Karpas-422 (cell line): ENCODE results near the gene CDC42EP4. TPM values are rescaled to one million over a fixed set of nuclear protein-coding genes. Genes with fewer than 3 reads are reported as not detected.

ENCODE experiments used
- DNase-seq: peaks from one replicate; pipeline ENCODE4 v3.0.0-alpha.2; 2015
- H2AFZ ChIP-seq: fragments of 200-600 bp; sonication (generic); 2 replicates; pipeline ENCODE4 v1.6.1; 2014; ENCODE audit warnings: antibody characterized with exemption, low read length, mixed read lengths
- H3K27ac ChIP-seq: fragments of 200-600 bp; sonication (generic); 2 replicates; pipeline ENCODE4 v1.5.1; 2014; ENCODE audit warnings: mild to moderate bottlenecking, low read length, moderate library complexity
- H3K27me3 ChIP-seq: fragments of 200-600 bp; sonication (generic); 2 replicates; pipeline ENCODE4 v1.6.1; 2014; ENCODE audit warnings: low read length, mixed read lengths
- H3K36me3 ChIP-seq: fragments of 200-600 bp; sonication (generic); 2 replicates; pipeline ENCODE4 v1.6.1; 2014; ENCODE audit warnings: low read length, mixed read lengths; ENCODE audit not compliant: insufficient read depth
- H3K4me1 ChIP-seq: fragments of 200-600 bp; sonication (generic); 2 replicates; pipeline ENCODE4 v1.6.1; 2014; ENCODE audit warnings: mild to moderate bottlenecking, low read length, mixed read lengths
- H3K4me2 ChIP-seq: fragments of 200-600 bp; sonication (generic); 2 replicates; pipeline ENCODE4 v1.6.1; 2014; ENCODE audit warnings: low read length, low read depth, mild to moderate bottlenecking; ENCODE audit not compliant: poor library complexity, severe bottlenecking
- H3K4me3 ChIP-seq: fragments of 200-600 bp; sonication (generic); 2 replicates; pipeline ENCODE4 v1.5.1; 2014; ENCODE audit warnings: mild to moderate bottlenecking, antibody characterized with exemption, low read length, mixed read lengths
- H3K79me2 ChIP-seq: fragments of 200-600 bp; sonication (generic); 2 replicates; pipeline ENCODE4 v1.6.1; 2014; ENCODE audit warnings: mild to moderate bottlenecking, low read length, mixed read lengths
- H3K9ac ChIP-seq: fragments of 200-600 bp; sonication (generic); 2 replicates; pipeline ENCODE4 v1.6.0; 2014; ENCODE audit warnings: low read length
- H3K9me2 ChIP-seq: fragments of 200-600 bp; sonication (generic), shearing (Covaris generic); replicated peaks from 2 replicates; pipeline ENCODE4 v1.6.0; 2014; ENCODE audit warnings: mild to moderate bottlenecking, low read length, moderate library complexity; ENCODE audit not compliant: insufficient read depth
- H3K9me3 ChIP-seq: fragments of 300-700, 200-600 bp; sonication (generic); 2 replicates; pipeline ENCODE4 v1.6.1; 2014; ENCODE audit warnings: low read length, mixed read lengths
- H4K20me1 ChIP-seq: fragments of 200-600 bp; sonication (generic); 2 replicates; pipeline ENCODE4 v1.6.1; 2014; ENCODE audit warnings: mild to moderate bottlenecking, antibody characterized with exemption, low read length, low read depth; ENCODE audit not compliant: insufficient read depth
- total RNA-seq: library from RNA; depleted of rRNA; stranded (reverse); fragments of >200 nt; shearing (Covaris generic); gene quantifications from 2 replicates; pipeline ENCODE4 v1.2.3, GENCODE V29; 2014; ENCODE audit warnings: low replicate concordance

The CDC42EP4 gene
- total RNA-seq, 1 experiment from 2014 or later, result not detected

- Histone ChIP-seq H3K4me3 (no peak overlapping the region), H3K9ac (no peak overlapping the region), H3K79me2 (no peaks in the 10 kb centered on the region), H3K27me3 (no peaks in the 10 kb centered on the region), H3K9me3 (no peaks in the 10 kb centered on the region), H3K4me2 (no peak overlapping the region), H3K27ac (no peak overlapping the region), H3K36me3 (no peaks in the 10 kb centered on the region), H3K9me2 (no peaks in the 10 kb centered on the region), H4K20me1 (no peaks in the 10 kb centered on the region), H3K4me1 (no peaks in the 10 kb centered on the region), H2AFZ (no peak overlapping the region)
- no peak for DNase-seq
Observed at GRCh38 chr17:73354423-73355284, 42.9 kb upstream of the CDC42EP4 start.

GRCh38 chr17:73352261-73352660, 40.5 kb upstream of the CDC42EP4 start:
- H3K4me3 ChIP-seq, result no peak overlapping the region
- H2AFZ ChIP-seq, result no peak overlapping the region
- no peaks in the 10 kb centered on the region for H3K36me3 ChIP-seq
- H3K9ac ChIP-seq, result no peak overlapping the region
- H3K4me1 ChIP-seq, result no peaks in the 10 kb centered on the region
- H4K20me1 ChIP-seq, result no peaks in the 10 kb centered on the region
- no peaks in the 10 kb centered on the region for H3K9me2 ChIP-seq
- H3K9me3 ChIP-seq, result no peaks in the 10 kb centered on the region
- DNase-seq, result no peak
- H3K27me3 ChIP-seq, result no peaks in the 10 kb centered on the region
- H3K79me2 ChIP-seq, result no peaks in the 10 kb centered on the region
- no peak overlapping the region for H3K27ac ChIP-seq
- no peak overlapping the region for H3K4me2 ChIP-seq

GRCh38 chr17:73351764-73352163, 40.0 kb upstream of the CDC42EP4 start:
- Histone ChIP-seq H2AFZ (no peak overlapping the region), H3K79me2 (no peaks in the 10 kb centered on the region), H3K4me1 (no peaks in the 10 kb centered on the region), H3K27me3 (no peaks in the 10 kb centered on the region), H3K9me3 (no peaks in the 10 kb centered on the region), H3K9ac (no peak overlapping the region), H3K9me2 (no peaks in the 10 kb centered on the region), H3K4me2 (no peak overlapping the region), H3K27ac (no peak overlapping the region), H3K4me3 (no peak overlapping the region), H3K36me3 (no peaks in the 10 kb centered on the region), H4K20me1 (no peaks in the 10 kb centered on the region)
- DNase-seq, result no peak

GRCh38 chr17:73350864-73351263, 39.1 kb upstream of the CDC42EP4 start:
- H3K9me3 ChIP-seq, result no peaks in the 10 kb centered on the region
- H3K4me3 ChIP-seq, result no peak overlapping the region
- no peak for DNase-seq
- no peaks in the 10 kb centered on the region for H3K27me3 ChIP-seq
- no peak overlapping the region for H3K27ac ChIP-seq
- no peaks in the 10 kb centered on the region for H4K20me1 ChIP-seq
- H2AFZ ChIP-seq, result no peak overlapping the region
- no peaks in the 10 kb centered on the region for H3K36me3 ChIP-seq
- no peaks in the 10 kb centered on the region for H3K9me2 ChIP-seq
- no peaks in the 10 kb centered on the region for H3K4me1 ChIP-seq
- no peak overlapping the region for H3K4me2 ChIP-seq
- no peak overlapping the region for H3K9ac ChIP-seq
- H3K79me2 ChIP-seq, result no peaks in the 10 kb centered on the region

- H3K4me3 ChIP-seq, result no peak overlapping the region
- DNase-seq, result no peak
- H3K27me3 ChIP-seq, result no peaks in the 10 kb centered on the region
- no peaks in the 10 kb centered on the region for H3K36me3 ChIP-seq
- no peak overlapping the region for H2AFZ ChIP-seq
- no peaks in the 10 kb centered on the region for H4K20me1 ChIP-seq
- H3K4me2 ChIP-seq, result no peak overlapping the region
- H3K4me1 ChIP-seq, result no peaks in the 10 kb centered on the region
- H3K9me3 ChIP-seq, result no peaks in the 10 kb centered on the region
- no peaks in the 10 kb centered on the region for H3K9me2 ChIP-seq
- H3K27ac ChIP-seq, result no peak overlapping the region
- no peaks in the 10 kb centered on the region for H3K79me2 ChIP-seq
- no peak overlapping the region for H3K9ac ChIP-seq
Observed at GRCh38 chr17:73349647-73350046, 37.8 kb upstream of the CDC42EP4 start.

GRCh38 chr17:73349138-73349537, 37.3 kb upstream of the CDC42EP4 start:
- Histone ChIP-seq H3K4me1 (no peaks in the 10 kb centered on the region), H3K9me2 (no peaks in the 10 kb centered on the region), H3K27me3 (no peaks in the 10 kb centered on the region), H4K20me1 (no peaks in the 10 kb centered on the region), H3K9ac (no peak overlapping the region), H3K4me2 (no peak overlapping the region), H3K27ac (no peak overlapping the region), H2AFZ (no peak overlapping the region), H3K36me3 (no peaks in the 10 kb centered on the region), H3K9me3 (no peaks in the 10 kb centered on the region), H3K4me3 (no peak overlapping the region), H3K79me2 (no peaks in the 10 kb centered on the region)
- no peak for DNase-seq

- Histone ChIP-seq H3K4me1 (no peaks in the 10 kb centered on the region), H3K9me3 (no peaks in the 10 kb centered on the region)
Observed at GRCh38 chr17:73348829-73349095, 37.0 kb upstream of the CDC42EP4 start.

GRCh38 chr17:73348018-73348828, 36.4 kb upstream of the CDC42EP4 start:
- H3K9ac ChIP-seq, result no peak overlapping the region
- no peak overlapping the region for H2AFZ ChIP-seq
- H3K36me3 ChIP-seq, result no peaks in the 10 kb centered on the region
- no peaks in the 10 kb centered on the region for H4K20me1 ChIP-seq
- H3K9me3 ChIP-seq, result no peaks in the 10 kb centered on the region
- no peaks in the 10 kb centered on the region for H3K9me2 ChIP-seq
- no peaks in the 10 kb centered on the region for H3K79me2 ChIP-seq
- no peak overlapping the region for H3K27ac ChIP-seq
- H3K4me3 ChIP-seq, result no peak overlapping the region
- H3K27me3 ChIP-seq, result no peaks in the 10 kb centered on the region
- no peak for DNase-seq
- no peak overlapping the region for H3K4me2 ChIP-seq
- no peaks in the 10 kb centered on the region for H3K4me1 ChIP-seq

More at GRCh38 chr17:73348829-73349095, 37.0 kb upstream of the CDC42EP4 start:
- H4K20me1 ChIP-seq, result no peaks in the 10 kb centered on the region
- H3K79me2 ChIP-seq, result no peaks in the 10 kb centered on the region
- H3K27me3 ChIP-seq, result no peaks in the 10 kb centered on the region
- H3K9me2 ChIP-seq, result no peaks in the 10 kb centered on the region
- no peak overlapping the region for H3K9ac ChIP-seq
- H3K27ac ChIP-seq, result no peak overlapping the region
- no peak overlapping the region for H3K4me3 ChIP-seq
- H3K36me3 ChIP-seq, result no peaks in the 10 kb centered on the region
- no peak for DNase-seq
- no peak overlapping the region for H3K4me2 ChIP-seq
- no peak overlapping the region for H2AFZ ChIP-seq
